NCI-H748 (cell line): Measurements from ENCODE around the gene PHF20.
"Not testable (repeated sequence)": the region's sequence is repeated elsewhere in the genome, so short reads cannot be mapped to it uniquely, and the experiment has no call there.

Experiments
- DNase-seq: peaks from one replicate; lab custom pipeline; 2025; ENCODE audit not compliant: unreplicated experiment; lab: John Stamatoyannopoulos, UW

The PHF20 gene

DNA sequence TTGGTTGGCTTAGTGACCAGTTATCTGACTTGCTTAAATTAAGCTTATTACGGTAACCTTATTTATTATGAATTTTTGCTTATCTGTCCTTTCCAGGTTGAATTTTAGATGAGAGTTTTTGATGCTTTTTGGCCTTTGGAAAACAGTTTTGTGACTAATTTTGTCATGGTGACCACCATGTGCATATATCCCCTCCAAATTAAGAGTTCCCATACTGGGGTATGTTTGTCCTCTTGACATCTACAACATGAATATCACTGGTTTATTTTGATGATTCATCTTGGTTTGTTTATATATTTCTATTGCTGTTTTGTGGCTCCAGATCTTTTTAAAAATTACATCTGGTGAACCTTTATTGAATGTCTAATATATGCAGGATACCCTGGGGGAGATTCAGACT lies 61.4 kb downstream of the PHF20 start:
- no peak for DNase-seq

DNA sequence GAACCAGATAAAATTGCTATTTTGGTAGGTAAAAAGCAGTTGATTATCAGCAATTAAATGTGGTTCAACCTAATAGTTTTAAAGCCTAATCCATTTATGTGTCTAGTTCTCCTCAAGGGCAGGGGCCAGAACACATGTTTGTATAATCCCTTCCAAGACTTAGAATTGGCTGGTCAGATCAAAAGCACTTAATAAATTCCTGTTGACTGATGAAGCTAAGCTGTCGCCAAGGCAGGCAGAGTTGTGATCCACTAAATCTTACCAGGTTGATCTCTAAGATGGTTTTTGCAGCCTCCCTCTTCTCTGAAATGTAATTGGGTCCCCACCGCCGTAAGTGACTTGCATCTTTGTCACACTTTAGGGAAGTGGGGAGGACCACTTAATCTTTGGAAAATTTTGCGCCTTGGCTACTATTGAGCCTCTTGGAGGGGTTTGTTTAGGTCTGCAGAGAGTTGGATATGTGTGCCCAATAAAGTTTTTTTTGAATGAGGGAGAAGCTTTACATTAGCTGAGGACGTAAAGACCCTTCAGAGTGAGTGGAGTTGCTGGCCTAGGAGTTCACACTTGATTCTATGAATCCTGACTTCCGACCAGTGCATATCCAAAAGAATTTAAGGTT lies 65.9 kb downstream of the PHF20 start:
- no peak for DNase-seq

- no peak for DNase-seq
Observed at GRCh38 chr20:35838205-35838604, 66.4 kb downstream of the PHF20 start.

- no peak for DNase-seq
Observed at GRCh38 chr20:35839904-35840303, 68.1 kb downstream of the PHF20 start.

DNA sequence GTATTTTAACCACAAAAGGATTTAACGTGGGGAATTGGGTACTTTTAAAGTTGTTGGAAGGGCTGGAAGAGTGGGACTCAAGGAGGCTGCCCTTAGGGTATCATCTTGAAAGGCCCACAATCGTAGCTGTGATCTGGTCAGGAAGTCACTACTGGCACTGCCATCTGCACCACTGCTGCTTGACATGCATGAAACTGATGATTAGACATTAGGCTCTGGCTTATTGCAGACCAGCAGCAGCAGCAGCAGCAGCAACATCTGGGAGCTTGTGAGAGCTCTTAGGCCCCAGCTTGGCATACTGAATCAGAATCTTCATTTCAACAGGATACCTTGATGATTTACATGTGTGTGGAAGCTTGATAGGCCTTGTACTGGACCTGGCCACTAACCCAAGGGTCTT lies 68.6 kb downstream of the PHF20 start:
- no peak for DNase-seq

GRCh38 chr20:35842361-35842760 lies 70.5 kb downstream of the PHF20 start:
- no peak for DNase-seq

DNA sequence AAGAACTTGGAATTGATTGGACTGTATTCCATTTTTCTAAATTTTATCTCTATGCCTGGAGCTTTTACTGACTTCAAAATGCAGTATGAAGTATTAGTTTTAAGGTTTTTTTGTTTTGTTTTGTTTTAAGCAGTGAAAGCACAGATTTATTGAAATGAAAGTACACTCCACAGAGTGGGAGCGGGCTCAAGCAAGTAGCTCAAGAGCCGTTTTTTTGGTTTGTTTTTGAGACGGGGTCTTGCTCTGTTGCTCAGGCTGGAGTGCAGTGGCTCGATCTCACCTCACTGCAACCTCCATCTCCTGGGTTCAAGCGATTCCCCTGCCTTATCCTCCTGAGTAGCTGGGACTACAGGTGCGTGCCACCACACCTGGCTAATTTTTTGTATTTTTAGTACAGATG lies 72.1 kb downstream of the PHF20 start:
- DNase-seq: not testable (repeated sequence)

DNA sequence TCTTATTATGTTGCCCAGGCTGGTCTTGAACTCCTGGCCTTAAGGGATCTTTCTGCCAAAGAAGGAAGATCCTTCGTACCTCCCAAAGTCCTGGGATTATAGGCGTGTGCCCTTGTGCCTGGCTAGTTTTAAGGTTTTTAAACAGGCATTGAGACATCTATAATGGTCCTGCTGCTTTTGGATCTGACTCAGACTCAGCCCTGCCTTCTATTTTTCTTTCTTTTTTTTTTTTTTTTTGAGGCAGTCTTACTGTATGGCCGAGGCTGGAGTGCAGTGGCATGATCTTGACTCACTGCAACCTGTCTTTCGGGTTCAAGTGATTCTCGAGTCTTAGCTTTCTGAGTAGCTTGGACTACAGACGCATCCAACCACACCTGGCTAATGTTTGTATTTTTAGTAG lies 73.7 kb downstream of the PHF20 start:
- no peak for DNase-seq

GRCh38 chr20:35849706-35850105 lies 77.9 kb downstream of the PHF20 start:
- DNase-seq: no peak

- not testable (repeated sequence) for DNase-seq
Observed at GRCh38 chr20:35851659-35852058, 79.8 kb downstream of the PHF20 start.

DNA sequence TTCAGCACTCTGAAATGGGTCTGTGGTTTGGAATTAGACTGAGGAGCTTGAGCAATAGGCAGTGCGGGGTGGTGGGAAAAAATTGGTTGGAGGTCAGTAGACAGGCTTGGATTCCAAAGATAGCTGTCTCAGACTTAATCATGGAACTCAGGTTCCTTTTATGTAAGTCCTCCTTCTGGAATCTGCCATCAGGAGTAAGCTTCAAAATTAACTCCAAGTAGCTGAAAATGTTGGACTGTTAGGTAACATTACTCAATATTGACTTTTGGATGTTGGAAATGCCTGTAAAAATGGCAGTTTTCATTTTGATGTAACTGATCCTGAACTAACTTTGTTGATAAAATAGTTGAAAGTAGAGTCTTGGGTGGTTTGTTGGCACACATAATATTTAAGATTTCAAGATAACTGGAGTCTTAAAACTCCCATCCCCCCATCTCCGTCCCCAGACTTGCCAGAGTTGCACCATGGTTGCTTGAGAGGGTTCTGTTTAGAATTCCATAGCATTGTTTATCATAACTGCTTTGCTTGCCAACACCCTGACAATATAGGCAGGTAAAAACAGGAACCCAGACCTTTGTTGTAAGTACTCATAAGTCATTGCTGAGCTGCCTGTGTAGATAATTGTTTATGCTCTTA lies 83.0 kb downstream of the PHF20 start:
- DNase-seq: no peak

- DNase-seq: not testable (repeated sequence)
Observed at GRCh38 chr20:35855641-35856040, 83.8 kb downstream of the PHF20 start.

DNA sequence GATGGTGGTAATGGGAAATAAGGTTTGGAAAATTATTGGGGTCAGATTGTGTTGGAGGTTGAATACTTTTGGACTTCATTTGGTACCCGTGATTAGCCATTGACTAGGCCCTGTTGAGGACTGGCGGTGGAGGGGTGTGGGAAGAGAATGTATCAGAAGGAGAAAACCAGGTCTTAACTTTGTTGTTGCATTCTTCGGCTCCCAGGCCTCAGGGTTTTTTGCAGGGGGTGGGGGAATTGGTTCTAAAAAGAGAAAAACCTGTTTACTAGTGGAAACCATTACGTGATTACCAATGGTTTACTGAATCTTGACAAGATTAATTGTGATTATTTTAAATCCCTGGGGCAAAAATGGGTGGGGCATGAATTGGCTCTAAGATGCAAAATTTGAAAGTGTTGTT lies 85.1 kb downstream of the PHF20 start:
- DNase-seq: no peak

- no peak for DNase-seq
Observed at GRCh38 chr20:35866418-35867202, 94.8 kb downstream of the PHF20 start.

DNA sequence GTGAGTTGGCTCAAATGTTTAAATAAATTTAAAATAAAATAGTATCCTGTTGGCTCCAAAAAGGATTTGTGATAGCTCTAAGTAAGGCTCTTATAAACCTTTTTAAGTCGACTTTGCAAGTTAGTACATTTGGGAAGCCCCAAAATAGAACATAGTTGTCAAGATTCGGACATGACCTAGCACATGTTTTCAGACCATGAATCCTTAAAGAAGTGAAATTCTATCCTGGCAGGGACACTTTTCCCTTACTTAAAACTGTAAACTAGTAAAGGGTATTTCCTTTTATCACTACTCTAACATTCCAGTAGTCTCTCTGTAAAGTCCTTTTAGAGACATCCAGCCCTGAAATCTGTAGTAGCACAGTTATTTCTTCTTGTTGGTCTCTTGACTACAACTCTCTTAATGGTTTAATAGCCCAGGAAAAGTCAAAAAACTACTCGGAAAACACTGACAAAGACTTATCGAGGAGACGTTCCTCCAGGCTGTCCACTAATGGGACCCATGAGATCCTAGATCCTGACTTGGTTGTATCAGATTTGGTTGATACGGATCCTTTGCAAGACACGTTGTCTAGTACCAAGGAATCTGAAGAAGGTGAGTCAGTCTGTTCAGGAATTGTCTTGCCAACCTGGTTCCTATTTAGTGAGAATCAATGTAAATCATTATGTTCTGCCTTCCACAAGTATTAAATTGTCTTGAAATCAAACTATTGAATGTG lies 98.9 kb downstream of the PHF20 start:
- no peak for DNase-seq

DNA sequence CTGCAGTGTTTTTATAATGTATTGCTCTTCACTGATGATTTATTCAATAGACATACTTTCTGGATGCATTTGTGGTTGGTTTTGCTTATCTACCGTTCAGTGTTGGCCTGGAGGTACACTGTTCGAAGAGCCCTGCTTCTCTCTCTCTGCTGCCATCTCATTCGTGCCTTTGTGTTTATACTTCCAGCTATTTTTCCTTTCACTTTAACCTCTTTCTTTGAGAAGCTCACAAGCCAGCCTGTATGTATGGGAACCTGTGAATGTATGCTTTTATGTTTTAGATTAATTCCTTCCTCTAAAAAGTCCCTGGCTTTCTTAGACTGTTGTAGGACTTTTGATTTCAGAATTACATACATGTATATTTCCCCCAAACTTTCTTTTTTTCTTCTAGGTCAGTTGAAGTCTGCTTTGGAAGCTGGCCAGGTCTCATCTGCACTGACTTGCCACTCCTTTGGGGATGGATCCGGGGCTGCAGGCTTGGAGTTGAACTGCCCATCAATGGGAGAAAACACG lies 99.5 kb downstream of the PHF20 start:
- no peak for DNase-seq

DNA sequence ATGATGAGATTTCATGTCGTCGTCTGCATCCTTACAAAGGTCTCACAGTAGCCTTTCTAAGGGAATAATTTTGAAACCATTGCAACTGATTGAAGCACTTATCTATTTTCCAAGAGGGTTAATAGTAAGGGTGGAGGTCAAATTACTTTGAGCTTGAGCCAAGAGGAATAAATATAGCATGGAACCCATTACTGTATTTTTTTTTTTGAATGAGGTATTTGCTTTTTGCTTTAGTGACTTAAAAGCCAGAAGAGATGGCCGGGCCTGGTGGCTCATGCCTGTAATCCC lies 104.2 kb downstream of the PHF20 start:
- no peak for DNase-seq

DNA sequence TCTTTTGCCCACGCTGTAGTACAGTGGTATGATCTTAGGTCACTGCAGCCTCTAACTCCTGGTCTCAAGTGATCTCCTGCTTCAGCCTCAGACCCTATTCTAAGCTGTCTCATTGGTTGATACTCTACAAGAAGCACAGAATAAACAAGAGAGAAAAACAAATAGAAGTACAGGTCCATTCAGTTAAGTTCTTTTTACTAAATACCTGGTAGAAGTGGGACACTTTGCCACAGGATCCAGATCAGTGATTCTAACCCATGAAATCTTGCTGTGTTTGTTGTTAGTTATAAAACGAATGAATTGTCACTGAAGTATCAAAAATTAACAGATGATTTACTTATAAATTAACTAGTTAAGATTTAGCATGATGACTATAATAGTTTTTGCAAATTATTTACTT lies 105.8 kb downstream of the PHF20 start:
- no peak for DNase-seq

DNA sequence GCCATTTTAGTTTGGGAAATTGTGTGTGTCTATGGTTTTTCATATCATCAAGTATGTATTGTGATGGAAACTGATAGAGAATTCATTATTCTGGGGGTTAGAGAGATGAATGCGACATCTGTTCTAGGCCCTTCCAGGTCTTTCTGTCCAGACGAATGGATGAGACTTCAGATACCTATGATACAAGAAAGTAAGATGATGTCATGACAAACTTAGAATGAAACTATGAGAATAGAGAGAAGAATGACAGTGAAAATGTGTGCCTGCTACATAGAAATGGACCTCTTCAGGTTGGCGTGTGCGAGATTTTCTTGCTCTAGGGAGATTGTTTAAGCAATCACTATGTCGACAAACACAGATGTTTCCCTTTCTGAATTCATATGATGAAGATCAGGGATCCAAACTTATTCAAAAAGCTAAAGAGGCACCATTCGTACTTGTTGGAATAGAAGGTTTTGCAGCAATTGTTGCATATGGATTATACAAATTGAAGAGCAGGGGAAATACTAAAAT lies 106.4 kb downstream of the PHF20 start:
- DNase-seq: no peak

DNA sequence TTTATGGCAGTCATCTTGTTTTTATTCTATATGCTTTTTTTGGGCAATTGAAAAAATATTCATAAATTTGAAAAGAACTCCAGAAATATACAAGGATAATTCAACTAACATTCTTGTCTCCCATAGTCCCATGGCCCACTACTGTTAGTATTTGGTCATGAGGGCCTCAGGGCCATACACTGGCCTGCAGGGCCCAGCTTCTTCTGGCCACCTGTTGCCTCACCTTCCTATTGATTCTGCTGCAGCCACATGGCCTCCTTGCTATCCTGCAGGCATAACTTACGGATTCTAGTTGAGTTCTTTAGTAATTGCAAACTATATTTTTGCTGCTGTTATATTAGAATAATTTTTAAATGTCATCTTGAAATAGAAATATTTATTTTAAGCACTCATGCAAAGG lies 109.9 kb downstream of the PHF20 start:
- DNase-seq: no peak

GRCh38 chr20:35882427-35883161 lies 110.8 kb downstream of the PHF20 start:
- DNase-seq: not testable (repeated sequence)
